NCI-H526 (cell line): Measurements from ENCODE around the gene HOXD10.

ENCODE experiments used
- DNase-seq, 2 experiments: peaks; one replicate each; lab custom pipeline; 2025; lab: John Stamatoyannopoulos, UW

The HOXD10 gene

DNA sequence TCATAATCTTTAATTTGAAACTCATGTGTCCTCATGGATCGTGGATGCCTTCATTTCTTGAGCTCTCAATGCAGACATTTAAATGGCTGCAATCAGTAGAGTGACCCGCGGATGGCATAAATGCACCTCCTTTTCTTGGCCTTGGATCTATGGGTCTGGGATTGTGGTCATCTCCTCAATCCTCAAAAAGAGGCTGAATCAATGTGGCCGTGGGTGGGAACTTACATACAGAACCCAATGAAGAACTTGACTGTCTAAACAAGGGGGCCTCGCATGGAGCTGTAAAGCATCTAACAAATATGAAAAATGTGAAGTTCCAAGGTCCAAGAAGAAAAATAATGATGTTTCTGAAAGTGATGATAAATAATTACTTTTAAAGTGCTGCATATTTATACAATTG lies 21.2 kb upstream of the HOXD10 start:
- DNase-seq = no peak

- DNase-seq = peak in 1 of 2 experiments; percentile 46
Observed at GRCh38 chr2:176096243-176096985, 20.2 kb upstream of the HOXD10 start.

DNA sequence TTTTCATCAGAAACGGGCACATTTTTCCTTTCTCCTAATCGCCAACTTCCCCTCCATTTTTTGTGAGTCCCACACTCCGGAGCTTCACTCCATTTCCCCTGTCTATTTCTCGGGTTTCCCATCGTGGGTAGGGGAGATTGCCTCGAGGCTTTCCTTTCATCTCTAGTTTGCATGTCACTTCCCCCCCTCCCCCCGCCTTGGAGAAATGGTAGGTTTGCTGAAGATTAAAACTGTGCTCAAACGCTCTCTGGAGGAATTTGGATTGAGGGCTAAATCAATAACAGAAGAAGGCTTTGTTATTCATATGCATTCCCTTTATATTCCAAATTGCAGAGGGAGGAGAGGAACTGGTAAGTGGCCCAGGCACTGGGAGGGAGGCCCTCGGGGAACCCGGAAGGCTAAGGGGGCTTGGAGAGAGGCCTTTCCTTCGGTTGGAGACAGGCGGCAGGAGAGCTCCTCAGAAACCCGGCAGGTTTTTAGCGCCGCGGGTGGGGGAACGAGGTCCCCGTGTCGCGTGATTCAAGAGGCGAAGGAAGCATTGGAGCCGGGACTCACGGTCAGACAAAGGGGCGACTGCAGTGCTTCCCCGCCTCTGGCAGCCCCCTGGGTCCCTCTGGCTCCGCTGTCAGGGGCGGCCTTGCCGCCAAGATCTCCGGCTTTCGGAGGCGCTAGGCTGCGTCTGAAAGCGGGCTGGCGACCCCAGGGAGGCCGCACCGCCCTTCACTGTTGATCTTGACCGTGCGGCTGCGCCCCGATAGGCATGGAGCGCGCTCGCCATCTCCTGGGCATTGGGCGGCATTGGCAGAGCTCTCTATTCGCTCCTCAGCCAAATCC lies 19.4 kb upstream of the HOXD10 start:
- DNase-seq = peak; percentile 87 to 97

GRCh38 chr2:176097820-176098365 lies 18.7 kb upstream of the HOXD10 start:
- DNase-seq = no peak

DNA sequence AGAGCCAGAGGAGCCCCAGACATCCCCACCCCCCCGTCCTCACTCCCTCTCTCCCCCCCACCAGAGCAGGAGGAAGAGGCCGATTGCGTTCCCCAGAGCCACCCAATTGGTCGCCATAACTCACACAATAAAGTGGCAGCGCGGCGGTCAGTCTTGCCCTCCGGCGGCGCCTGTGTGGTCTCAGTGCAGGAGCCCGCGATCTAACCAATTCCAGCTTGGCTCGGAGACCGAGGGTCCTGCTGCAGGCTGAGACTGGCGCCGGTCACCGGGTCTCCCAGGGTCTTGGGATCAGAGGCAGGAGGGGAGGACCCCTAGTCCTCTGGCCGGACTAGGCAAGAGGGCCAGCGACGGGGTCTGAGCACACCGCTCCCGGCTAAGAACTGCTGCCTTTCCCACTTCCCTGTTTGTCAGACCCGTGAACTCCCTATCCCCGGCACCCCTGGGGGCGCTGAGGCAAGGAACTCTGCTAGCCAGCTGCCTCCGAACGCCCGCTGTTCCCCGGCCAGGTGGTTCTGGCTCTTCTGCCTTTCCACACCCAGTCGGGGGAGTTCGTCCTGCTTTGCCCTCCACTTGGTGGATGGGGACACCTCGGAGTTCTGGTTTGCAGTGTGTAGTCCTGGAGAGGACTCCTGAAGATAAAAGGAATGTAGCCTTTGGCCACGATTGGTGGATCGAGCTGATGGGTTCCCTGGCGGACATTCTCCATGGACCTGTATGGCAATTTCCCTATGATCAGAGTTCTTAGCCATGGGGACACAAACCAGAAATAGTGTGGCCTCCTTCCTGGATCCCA lies 18.0 kb upstream of the HOXD10 start:
- DNase-seq = peak; percentile 24 to 67

DNA sequence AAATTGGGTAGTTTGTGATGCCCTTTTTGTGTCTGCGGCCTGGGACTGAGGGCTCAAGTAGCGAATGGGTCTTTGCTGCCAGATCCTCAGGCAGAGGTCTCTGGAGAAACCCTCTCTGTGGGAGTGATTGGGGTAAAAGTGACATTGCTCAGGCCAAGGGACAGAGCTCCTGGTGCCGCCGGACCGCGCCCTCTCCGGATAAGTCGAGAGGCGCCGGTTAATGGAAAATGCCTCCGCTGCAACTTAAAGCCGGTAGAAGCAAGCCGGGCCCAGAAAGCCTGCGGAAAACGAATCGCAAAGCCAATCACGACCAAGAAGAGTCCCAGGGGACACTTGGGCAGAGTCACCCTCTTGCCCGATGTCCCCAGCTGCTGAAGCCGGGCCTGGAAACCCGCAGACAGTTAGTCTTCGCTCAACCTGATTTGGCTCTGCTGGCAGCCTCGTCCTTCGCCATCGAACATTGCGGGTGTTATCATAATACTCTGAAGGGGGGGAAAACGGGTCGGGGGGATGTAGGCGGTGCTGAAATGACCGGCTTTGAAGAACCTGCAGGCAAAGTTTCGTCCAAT lies 17.3 kb upstream of the HOXD10 start:
- no peak for DNase-seq

- DNase-seq = no peak
Observed at GRCh38 chr2:176099728-176100546, 16.6 kb upstream of the HOXD10 start, which contains the start of gene HOXD12. TSS of gene HOXD12 (plus strand) at chr2:176099795. CDS start at chr2:176099802, 7 bp downstream.

DNA sequence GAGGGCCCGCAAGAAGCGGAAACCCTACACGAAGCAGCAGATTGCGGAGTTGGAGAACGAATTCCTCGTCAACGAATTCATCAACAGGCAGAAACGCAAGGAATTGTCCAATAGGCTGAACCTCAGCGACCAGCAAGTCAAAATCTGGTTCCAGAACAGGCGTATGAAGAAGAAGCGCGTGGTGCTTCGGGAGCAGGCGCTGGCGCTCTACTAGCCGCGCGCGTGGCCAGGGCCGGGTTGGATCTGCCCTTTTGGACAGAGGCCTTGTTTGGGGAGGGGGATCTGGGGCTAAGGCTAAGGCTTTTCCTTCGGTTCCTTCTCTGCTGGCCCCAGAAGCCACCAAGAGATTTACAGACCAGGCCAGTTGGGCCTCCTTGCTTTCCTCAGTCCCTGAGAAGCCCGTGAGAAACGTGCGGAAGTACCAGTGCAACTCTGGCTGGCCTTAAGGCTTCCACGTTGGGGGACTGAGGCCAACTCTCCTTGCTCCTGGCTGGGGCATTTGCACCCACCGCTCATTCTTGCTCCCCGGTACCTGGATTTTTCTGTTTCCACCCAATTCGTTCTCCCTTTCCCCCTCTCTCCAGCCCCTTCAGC lies 15.9 kb upstream of the HOXD10 start:
- no peak for DNase-seq

DNA sequence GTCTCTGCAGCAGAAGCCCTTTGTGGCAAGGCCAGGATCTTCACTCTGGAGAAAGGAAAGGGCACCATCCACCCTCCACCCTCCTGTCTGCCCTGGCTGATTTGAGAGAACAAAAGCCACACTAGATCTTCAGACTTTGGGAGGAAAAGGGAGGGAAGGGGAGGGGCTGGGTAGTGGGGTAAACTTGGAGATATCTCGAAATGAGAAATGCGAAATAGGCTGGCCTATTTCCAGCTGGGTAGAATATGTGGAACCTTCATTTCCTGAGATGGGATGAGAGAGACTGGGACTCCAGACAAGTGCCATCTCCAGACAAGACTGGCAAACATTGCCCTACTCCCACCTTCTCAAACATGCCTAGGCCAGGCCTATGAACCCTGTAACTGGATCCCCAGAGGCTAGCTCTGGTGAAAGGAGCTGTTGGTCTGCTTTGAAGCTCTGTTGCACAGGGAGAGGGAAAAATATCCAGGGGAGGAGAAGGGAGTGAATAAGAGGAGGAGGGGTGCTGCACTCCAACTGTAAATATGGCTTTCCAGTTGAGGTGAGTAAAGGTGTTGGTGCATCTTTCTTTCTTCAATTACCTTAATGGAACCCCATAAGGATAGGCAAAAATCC lies 15.3 kb upstream of the HOXD10 start:
- DNase-seq = no peak

DNA sequence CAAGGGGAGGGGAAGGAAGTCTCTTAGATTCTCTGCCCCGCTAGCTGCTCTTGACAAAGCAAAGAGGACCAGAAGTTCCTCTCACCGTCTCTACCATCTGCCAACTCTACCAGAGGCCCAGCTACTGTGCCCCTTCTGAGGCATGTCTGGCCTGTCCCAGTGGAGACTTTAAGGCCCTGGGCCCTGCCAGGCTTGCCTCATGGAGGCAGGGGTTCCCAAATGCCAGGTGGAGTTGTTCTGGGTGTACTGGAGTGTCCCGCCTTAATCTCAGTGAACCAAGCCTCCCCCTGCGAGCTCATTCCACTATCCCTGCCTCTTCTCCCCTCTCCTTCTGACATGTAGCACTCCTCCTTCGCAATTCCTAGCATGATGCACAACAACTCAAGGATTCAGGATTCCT lies 14.7 kb upstream of the HOXD10 start:
- DNase-seq = no peak

DNA sequence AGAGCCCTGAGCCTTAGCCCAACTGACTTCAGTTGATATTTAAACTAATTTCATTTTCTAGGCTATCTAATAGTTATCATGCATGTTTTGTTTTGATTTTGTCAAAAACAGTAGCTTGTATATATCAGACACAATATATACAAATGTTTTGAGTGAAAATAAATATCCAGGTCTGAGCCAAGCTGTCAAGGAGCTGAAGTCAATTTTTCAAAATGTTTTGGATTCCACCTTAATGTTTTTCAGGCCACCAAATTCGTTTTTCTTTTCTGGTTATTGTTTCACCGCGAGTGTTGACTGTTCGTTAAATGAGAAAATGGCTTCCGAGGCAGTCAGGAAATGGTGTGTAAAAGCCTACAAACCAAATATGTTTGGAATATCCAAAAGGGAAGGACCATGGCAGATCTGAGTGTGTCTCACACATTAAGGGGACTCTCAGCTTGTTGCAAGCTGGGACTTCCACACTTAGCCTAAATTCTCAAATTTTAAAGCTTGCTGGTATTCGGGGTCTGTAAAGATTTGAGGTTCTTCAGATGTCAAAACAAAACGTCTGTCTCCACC lies 14.2 kb upstream of the HOXD10 start:
- DNase-seq = no peak

DNA sequence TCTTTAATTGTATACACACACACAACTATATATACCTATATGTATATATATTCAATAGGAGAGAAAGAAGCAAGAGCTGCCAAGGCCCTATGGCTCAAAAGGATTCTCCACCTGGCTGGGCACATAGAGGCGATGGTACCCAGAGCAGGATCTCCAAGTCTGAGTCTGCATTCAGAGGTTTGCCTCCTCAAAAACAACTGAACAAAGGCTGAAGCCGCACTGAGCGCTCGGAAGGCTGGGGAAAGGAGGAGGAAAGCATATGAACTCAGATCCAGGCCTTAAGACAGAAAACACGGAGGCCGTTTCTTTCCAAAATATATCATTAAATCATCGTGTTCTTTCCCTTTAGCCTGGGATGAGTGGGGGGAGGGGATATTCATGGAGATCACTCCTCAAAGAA lies 13.4 kb upstream of the HOXD10 start:
- no peak for DNase-seq

- DNase-seq = no peak
Observed at GRCh38 chr2:176103742-176104315, 12.7 kb upstream of the HOXD10 start.

GRCh38 chr2:176104316-176105077 lies 12.1 kb upstream of the HOXD10 start:
- DNase-seq = no peak

GRCh38 chr2:176105078-176105729 lies 11.4 kb upstream of the HOXD10 start:
- DNase-seq = no peak

- DNase-seq = no peak
Observed at GRCh38 chr2:176105730-176106580, 10.6 kb upstream of the HOXD10 start.
